GM23248 (cell line): ENCODE measurements around the gene TRAK1. TPM values are rescaled to one million over a fixed set of nuclear protein-coding genes. Genes with fewer than 3 reads are reported as not detected.

ENCODE experiments used
- DNase-seq: peaks from one replicate; pipeline ENCODE4 v3.0.0-alpha.2; 2015
- H2AFZ ChIP-seq: fragments of 200-600 bp; sonication (generic); 2 replicates; pipeline ENCODE4 v1.6.1; 2016; ENCODE audit warnings: antibody characterized with exemption
- H3F3A ChIP-seq: fragments of 200-600 bp; sonication (generic); 2 replicates; pipeline ENCODE4 v1.6.1; 2016; ENCODE audit warnings: mild to moderate bottlenecking, antibody characterized with exemption, mixed run types; ENCODE audit not compliant: insufficient read depth
- H3K27ac ChIP-seq: fragments of 200-600 bp; sonication (generic); 2 replicates; pipeline ENCODE4 v1.5.1; 2016; ENCODE audit warnings: mild to moderate bottlenecking
- H3K27me3 ChIP-seq: fragments of 200-600 bp; sonication (generic); replicated peaks from 2 replicates; pipeline ENCODE4 v1.6.1; 2016; ENCODE audit warnings: mild to moderate bottlenecking; ENCODE audit not compliant: insufficient read depth
- H3K36me3 ChIP-seq: fragments of 200-600 bp; sonication (generic); 2 replicates; pipeline ENCODE4 v1.6.1; 2016; ENCODE audit warnings: low read depth, mild to moderate bottlenecking
- H3K4me1 ChIP-seq: fragments of 200-600 bp; sonication (generic); 2 replicates; pipeline ENCODE4 v1.6.1; 2016; ENCODE audit warnings: mild to moderate bottlenecking; ENCODE audit not compliant: insufficient read depth
- H3K4me2 ChIP-seq: fragments of 200-600 bp; sonication (generic); one replicate; pipeline ENCODE4 v1.6.1; 2016; ENCODE audit warnings: mild to moderate bottlenecking; ENCODE audit not compliant: unreplicated experiment
- H3K4me3 ChIP-seq: fragments of 200-600 bp; sonication (generic); 2 replicates; pipeline ENCODE4 v1.5.1; 2016; ENCODE audit warnings: mild to moderate bottlenecking
- H3K79me2 ChIP-seq: fragments of 200-600 bp; sonication (generic); 2 replicates; pipeline ENCODE4 v1.6.1; 2016; ENCODE audit warnings: mild to moderate bottlenecking; ENCODE audit not compliant: insufficient read depth
- H3K9ac ChIP-seq: fragments of 200-600 bp; sonication (generic); 2 replicates; pipeline ENCODE4 v1.6.1; 2016; ENCODE audit warnings: mild to moderate bottlenecking
- H3K9me2 ChIP-seq: fragments of 200-600 bp; sonication (generic); 2 replicates; pipeline ENCODE4 v1.6.1; 2016; ENCODE audit warnings: mixed run types, mild to moderate bottlenecking, moderate library complexity; ENCODE audit not compliant: insufficient read depth
- H3K9me3 ChIP-seq: fragments of 200-600 bp; sonication (generic); one replicate; pipeline ENCODE4 v1.6.1; 2017; ENCODE audit warnings: low read depth
- H4K20me1 ChIP-seq: fragments of 200-600 bp; sonication (generic); 2 replicates; pipeline ENCODE4 v1.6.0; 2016; ENCODE audit not compliant: insufficient read depth
- EZH2 ChIP-seq: fragments of 200-600 bp; sonication (generic); IDR thresholded peaks from 2 replicates; pipeline ENCODE4 v1.6.1; 2018; ENCODE audit warnings: antibody characterized with exemption, mild to moderate bottlenecking; ENCODE audit not compliant: insufficient read depth, poor library complexity, severe bottlenecking
- EZH2phosphoT487 ChIP-seq: fragments of 200-600 bp; sonication (generic); IDR thresholded peaks from 2 replicates; pipeline ENCODE4 v1.6.1; 2018; ENCODE audit warnings: antibody characterized with exemption, moderate library complexity, mild to moderate bottlenecking, low read depth; ENCODE audit not compliant: insufficient read depth
- WGBS, 2 experiments: methylation state at CpG; one replicate each; pipeline ENCODE4 v1.1.6; 2015 to 2017; ENCODE audit warnings: low lambda C conversion rate in 2 of 2, low coverage in 1 of 2; ENCODE audit errors: missing lambda C conversion rate in 2 of 2; 5-methylcytosine and 5-hydroxymethylcytosine counted together
- in situ Hi-C: fragments of 300-500 bp; cut with MboI; formaldehyde crosslinking; loops from 2 replicates; pipeline ENCODE4 v1.15.0; 2020
- polyA plus RNA-seq: library from polyadenylated mRNA; unstranded; fragments of >200 nt; fragmentation: Nextera tagmentation; extraction: Ambion mirVana; gene quantifications from 2 replicates; pipeline ENCODE4 v1.2.1, GENCODE V29; 2016
- total RNA-seq: library from RNA; depleted of rRNA; stranded (reverse); fragments of >200 nt; shearing (Covaris generic); gene quantifications from 2 replicates; pipeline ENCODE4 v1.2.3, GENCODE V29; 2014

Gene TRAK1
- total and polyA plus RNA-seq, 2 experiments from 2014 or later = 13.6 to 51.0 TPM

DNA sequence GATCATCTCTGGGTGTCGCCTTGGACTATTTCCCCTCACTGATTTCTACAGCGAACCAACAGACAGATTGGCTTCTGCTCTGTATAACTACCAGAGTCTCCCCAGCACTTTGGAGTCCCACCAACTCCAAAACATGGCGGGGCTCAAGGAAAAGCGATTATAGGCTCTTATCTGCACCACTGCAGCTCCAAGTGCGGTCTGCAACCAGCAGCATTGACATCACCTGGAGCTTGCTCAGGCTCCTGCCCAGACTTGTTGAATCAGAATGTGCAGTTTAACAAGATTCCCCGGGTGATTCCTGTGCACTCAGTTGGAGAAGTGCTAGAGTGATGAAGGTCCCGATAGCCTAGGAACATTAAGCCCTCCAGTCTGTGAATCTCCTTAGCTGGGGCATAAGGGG, 165.8 kb downstream of the TRAK1 start:
- Histone ChIP-seq H3K9ac (no peak overlapping the region), H4K20me1 (no peaks in the 10 kb centered on the region), H2AFZ (no peak overlapping the region), H3K9me2 (no peaks in the 10 kb centered on the region), H3K9me3 (no peaks in the 10 kb centered on the region), H3K4me2 (peak overlapping the region; percentile 41), H3K36me3 (no peaks in the 10 kb centered on the region), H3K4me1 (peaks cover 31% of the 10 kb centered on the region), H3K4me3 (no peak overlapping the region), H3K79me2 (no peaks in the 10 kb centered on the region), H3F3A (peaks cover 15% of the 10 kb centered on the region), H3K27ac (no peak overlapping the region), H3K27me3 (no peaks in the 10 kb centered on the region)
- WGBS, 2 experiments = 64 to 76% methylated on average over 7 of the region's 7 CpGs
- in situ Hi-C loops = no loop called here
- no peak for DNase-seq
- TF ChIP-seq EZH2phosphoT487 (no peak), EZH2 (no peak)

DNA sequence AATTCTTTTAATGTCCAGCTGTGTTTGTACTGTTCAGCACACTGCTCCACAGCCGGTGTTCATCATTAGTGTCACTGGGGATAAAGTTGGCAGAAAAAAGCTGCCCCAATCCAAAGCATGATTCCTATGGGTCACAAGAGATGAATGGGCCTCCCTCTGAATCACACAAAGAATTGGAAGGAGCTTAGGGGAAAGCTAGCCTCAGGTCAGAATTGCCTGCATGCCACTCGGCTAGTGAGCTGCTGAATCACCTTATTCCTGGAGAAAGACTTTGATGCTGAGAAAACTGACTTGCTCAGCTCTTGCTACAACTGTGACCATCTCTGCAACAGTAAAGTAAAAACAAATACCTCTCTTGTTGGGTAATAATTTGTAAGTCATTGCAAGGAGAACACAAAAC, 171.4 kb downstream of the TRAK1 start:
- in situ Hi-C loops = no loop called here
- no peak overlapping the region for H2AFZ ChIP-seq
- no peaks in the 10 kb centered on the region for H3K9me2 ChIP-seq
- H3K27me3 ChIP-seq = peaks cover 32% of the 10 kb centered on the region
- no peaks in the 10 kb centered on the region for H3K9me3 ChIP-seq
- peaks cover 24% of the 10 kb centered on the region for H3K4me1 ChIP-seq
- no peaks in the 10 kb centered on the region for H4K20me1 ChIP-seq
- DNase-seq = peak; percentile 94
- no peaks in the 10 kb centered on the region for H3K36me3 ChIP-seq
- H3F3A ChIP-seq = peaks cover 25% of the 10 kb centered on the region
- no peak overlapping the region for H3K4me3 ChIP-seq
- H3K27ac ChIP-seq = peak overlapping the region; percentile 54; the same call in 1 of the 2 replicates
- WGBS, 2 experiments = 0 to 6% methylated on average over 2 of the region's 2 CpGs
- H3K79me2 ChIP-seq = no peaks in the 10 kb centered on the region
- TF ChIP-seq EZH2 = no peak
- no peak for TF ChIP-seq EZH2phosphoT487
- H3K9ac ChIP-seq = no peak overlapping the region
- peak overlapping the region; percentile 67 for H3K4me2 ChIP-seq

DNA sequence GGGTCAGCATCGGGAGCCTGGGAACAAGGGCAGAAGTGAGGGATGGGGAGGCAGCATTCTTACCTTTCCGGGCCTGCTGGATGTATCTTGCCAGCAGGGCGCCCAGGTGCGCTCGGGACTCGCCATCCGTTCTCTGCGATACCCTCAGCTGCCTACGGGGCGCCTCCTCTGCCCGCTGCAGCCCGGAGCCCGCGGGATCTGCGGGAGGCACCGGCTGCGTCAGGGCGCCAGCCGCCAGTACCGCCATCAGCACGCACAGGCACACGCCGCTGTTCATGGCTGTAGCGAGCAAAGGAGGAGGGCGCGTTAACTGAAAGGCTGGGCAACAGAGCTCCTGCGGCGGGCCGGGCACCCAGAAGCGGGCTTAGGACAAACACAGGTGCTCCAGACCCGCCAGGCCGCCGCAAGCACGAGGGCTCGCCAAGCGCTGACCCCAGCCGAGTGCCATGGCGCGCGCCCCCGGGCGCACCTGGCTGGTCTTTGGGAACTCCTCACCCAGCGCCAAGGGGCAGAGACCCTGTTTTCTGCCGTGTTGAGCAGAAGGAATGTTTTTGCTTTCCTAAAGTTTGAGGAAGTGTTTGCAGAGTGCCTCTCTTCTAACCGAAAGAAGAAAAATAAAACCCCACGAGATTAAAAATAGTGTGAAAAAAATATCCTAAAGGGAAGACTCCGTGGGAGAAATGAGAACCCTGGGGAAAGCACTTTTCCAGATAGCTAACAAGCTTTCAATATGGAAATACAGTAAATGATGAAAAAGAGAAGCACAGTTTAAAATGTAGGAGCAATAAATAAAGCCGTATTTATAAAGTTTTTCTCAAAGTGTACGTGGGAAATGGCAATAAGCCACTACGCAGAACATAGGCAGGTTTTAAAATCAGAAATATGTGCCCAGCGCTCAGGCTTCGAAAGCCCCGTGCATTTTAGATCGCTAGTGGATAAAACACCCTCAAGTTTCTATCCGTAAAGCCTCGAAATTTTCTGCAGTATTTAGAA, 172.5 kb downstream of the TRAK1 start:
- DNase-seq = peak; percentile 51
- H3K27me3 ChIP-seq = peaks cover 41% of the 10 kb centered on the region
- in situ Hi-C loops = no loop called here

DNA sequence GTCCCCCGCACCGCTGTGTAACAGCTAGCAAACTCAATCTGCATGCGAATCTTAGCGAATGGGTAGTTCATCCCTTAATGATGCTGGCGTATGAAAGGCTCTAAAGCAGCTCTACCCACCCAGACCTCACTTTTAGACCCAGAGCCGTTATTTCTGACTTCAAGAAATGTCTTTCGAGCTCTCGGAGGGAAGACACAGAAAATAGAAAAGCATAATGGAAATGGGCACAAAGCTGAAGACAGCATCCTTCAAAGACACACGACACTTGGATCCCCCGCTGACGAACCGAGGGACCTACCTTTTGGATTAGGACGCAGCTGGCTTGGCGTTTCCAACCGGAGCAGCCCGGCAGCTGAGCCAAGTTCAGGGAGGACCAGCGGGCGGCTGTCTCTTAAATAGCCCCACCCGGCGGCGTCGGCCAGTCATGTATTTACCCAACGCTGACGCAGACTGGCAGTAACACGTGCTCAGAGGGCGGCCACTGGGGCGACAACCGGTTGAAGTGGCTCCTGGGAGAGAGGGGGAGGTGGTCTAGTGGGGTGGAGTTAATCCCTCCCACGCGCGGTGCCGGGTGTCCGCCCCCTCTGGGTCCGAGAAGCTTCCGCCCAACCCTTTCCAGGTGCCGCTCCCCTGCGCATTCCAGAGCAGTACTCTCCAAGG, 173.4 kb downstream of the TRAK1 start:
- 0 out of 2 replicates have a peak overlapping the region, but pooled peaks have one; percentile 46 for H3K4me3 ChIP-seq
- no peak overlapping the region for H3K9ac ChIP-seq
- peak; percentile 83 for DNase-seq
- H3F3A ChIP-seq = peaks cover 25% of the 10 kb centered on the region
- peak overlapping the region; percentile 67 for H3K4me2 ChIP-seq
- no peaks in the 10 kb centered on the region for H4K20me1 ChIP-seq
- H2AFZ ChIP-seq = no peak overlapping the region
- no peaks in the 10 kb centered on the region for H3K9me2 ChIP-seq
- no peak overlapping the region for H3K27ac ChIP-seq
- TF ChIP-seq EZH2 = peak; percentile 33
- TF ChIP-seq EZH2phosphoT487 = 0 out of 2 replicates have a peak, but pooled peaks have one; percentile 46
- 13 to 15% methylated on average over 37 of the region's 37 CpGs for WGBS, 2 experiments
- no peaks in the 10 kb centered on the region for H3K9me3 ChIP-seq
- no peaks in the 10 kb centered on the region for H3K36me3 ChIP-seq
- peaks cover 49% of the 10 kb centered on the region for H3K27me3 ChIP-seq
- in situ Hi-C loops = no loop called here
- H3K79me2 ChIP-seq = no peaks in the 10 kb centered on the region
- peaks cover 24% of the 10 kb centered on the region for H3K4me1 ChIP-seq

More for the DNA sequence above, 172.5 kb downstream of the TRAK1 start:
- Histone ChIP-seq H3K9me3 (no peaks in the 10 kb centered on the region), H3F3A (peaks cover 25% of the 10 kb centered on the region), H3K4me1 (peaks cover 24% of the 10 kb centered on the region), H2AFZ (peak overlapping the region; percentile 30; the same call in 1 of the 2 replicates), H3K4me2 (peak overlapping the region; percentile 67), H3K9ac (0 out of 2 replicates have a peak overlapping the region, but pooled peaks have one; percentile 6), H3K4me3 (peak overlapping the region; percentile 46), H3K36me3 (no peaks in the 10 kb centered on the region), H3K27ac (no peak overlapping the region), H3K79me2 (no peaks in the 10 kb centered on the region), H3K9me2 (no peaks in the 10 kb centered on the region), H4K20me1 (no peaks in the 10 kb centered on the region)
- WGBS, 2 experiments = 8% methylated on average over 50 to 56 of the region's 56 CpGs
- TF ChIP-seq EZH2phosphoT487 (no peak), EZH2 (peak; percentile 92)
